GM21390 (cell line): ENCODE results near the gene F2R.
"Not testable (repeated sequence)": the region's sequence is repeated elsewhere in the genome, so short reads cannot be mapped to it uniquely, and the experiment has no call there.

Experiments used
- ATAC-seq: cut with Tn5 transposase; IDR thresholded peaks from one replicate; pipeline ENCODE4 v1.9.1; 2021; ENCODE audit not compliant: unreplicated experiment

The F2R gene

DNA sequence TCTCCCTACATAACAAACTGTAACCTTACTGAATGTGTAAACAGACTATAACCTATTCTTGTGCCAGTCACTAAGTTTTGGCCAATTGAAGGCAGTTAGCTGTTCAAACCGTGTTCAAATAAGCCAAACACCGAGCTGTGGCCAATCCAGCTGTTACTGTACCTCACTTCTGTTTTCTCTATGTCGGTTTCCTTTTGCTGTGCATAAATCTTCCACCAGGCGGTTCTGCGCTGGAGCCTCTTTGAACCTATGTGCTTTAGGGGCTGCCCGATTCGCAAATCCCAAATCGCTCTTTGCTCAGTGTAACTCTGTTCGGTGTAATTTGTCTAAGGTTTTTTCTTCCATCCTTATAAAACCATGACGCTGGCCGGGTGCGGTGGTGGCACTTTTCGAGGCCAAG lies 31.8 kb downstream of the F2R start:
- no peak for ATAC-seq

- ATAC-seq = no peak
These were observed 35.4 kb downstream of the F2R start for GRCh38 chr5:76751291-76751690.

- no peak for ATAC-seq
These were observed 38.7 kb downstream of the F2R start for GRCh38 chr5:76754668-76755078.

GRCh38 chr5:76755779-76756637 lies 40.1 kb downstream of the F2R start:
- ATAC-seq = no peak

DNA sequence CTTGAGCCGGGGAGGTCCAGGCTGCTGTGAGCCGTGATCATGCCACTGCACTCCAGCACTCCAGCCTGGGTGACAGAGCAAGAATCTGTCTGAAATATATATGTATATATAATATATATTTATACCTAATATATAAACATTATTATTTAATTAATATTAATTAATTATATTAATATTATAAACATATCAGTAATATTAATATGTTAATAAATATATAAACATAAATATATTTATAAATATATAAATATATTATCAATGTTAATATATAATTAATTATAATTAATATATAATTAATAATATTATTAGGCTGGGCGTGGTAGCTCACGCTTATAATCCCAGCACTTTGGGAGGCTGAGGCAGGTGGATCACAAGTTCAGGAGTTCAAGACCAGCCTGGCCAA lies 41.1 kb downstream of the F2R start:
- ATAC-seq = no peak

DNA sequence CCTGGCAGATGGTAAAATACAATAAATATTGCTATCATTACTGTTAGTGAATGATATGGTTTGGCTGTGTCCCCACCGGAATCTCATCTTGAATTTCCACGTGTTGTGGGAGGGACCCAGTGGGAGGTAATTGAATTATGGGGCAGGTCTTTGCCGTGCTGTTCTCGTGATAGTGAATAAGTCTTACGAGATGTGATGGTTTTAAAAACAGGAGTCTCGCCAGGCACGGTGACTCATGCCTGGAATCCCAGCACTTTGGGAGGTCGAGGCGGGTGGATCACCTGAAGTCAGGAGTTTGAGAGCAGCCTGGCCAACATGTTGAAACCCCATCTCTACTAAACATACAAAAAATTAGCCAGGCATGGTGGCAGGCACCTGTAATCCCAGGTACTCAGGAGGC lies 45.2 kb downstream of the F2R start:
- not testable (repeated sequence) for ATAC-seq

- ATAC-seq = no peak
These were observed 46.6 kb downstream of the F2R start for GRCh38 chr5:76762484-76762883.

- no peak for ATAC-seq
These were observed 47.2 kb downstream of the F2R start for GRCh38 chr5:76763136-76763535.

- ATAC-seq = no peak
These were observed 48.4 kb downstream of the F2R start for GRCh38 chr5:76764374-76764773.

DNA sequence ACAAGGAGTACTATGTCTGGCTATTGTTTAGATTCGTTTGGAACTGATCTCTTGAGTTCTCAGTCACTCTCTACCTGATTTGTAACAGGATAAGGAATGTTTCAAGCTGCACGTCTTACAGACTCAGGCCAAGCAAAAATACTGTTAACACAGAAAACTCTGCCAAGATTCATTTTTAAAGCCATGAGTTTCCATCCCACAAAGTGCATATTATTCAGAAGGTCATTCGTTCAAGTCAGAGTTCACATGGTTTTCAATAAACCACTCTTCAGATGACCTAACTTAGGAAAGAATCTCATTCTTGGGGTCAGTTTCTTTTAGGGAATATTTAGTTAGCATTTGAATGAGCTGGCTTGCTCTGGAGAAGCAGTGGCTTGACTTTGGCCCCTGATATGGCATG lies 49.3 kb downstream of the F2R start:
- no peak for ATAC-seq

DNA sequence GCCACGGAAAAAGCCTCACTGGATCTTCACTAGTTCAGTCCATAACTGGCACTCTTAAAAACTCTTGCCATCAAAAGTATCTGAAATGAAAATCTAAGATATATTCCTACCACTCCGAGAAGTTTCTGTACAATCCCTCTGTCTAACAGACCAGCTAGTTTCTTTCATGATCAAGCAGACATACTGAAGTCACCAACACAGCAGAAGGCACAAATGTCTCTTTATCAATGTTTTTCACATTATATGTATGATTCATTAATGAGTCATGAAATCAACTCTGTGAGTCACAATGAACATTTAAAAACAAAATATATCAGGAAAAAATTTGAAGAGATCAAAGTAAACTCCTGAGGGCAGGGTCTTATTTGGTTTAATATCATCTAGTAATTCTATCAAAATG lies 50.8 kb downstream of the F2R start:
- ATAC-seq = no peak

- not testable (repeated sequence) for ATAC-seq
These were observed 55.1 kb downstream of the F2R start for GRCh38 chr5:76771041-76771440.

- no peak for ATAC-seq
These were observed 55.9 kb downstream of the F2R start for GRCh38 chr5:76771705-76772405.

- no peak for ATAC-seq
These were observed 60.0 kb downstream of the F2R start for GRCh38 chr5:76775921-76776320.

GRCh38 chr5:76776391-76776790 lies 60.5 kb downstream of the F2R start:
- no peak for ATAC-seq

GRCh38 chr5:76780616-76781015 lies 64.7 kb downstream of the F2R start:
- not testable (repeated sequence) for ATAC-seq

- no peak for ATAC-seq
These were observed 65.8 kb downstream of the F2R start for GRCh38 chr5:76781775-76782174.

DNA sequence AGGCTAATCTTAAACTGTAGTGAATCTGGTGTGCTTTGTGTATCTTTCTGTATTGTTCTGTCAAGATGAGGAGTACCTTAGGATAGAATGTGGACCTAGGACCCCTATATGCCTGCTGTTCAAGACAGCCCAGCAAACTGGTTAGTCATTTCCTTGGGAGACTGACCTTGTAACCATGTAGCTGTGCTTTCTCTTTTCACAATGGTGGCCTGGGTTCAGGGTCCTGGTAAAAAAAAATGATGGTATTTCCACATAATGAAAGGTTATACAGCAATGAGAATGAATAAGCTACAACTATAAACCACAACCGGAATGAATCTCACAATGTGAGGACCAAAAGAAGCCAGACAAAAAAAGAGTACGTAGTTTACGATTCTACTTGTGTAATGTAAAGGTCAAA lies 66.5 kb downstream of the F2R start:
- ATAC-seq = no peak
